GM18505 (cell line): Measurements from ENCODE around the gene F2RL3.

Source experiments
- ATAC-seq: cut with Tn5 transposase; IDR thresholded peaks from one replicate; pipeline ENCODE4 v1.9.1; 2021; ENCODE audit not compliant: unreplicated experiment
- POLR2A ChIP-seq: IDR thresholded peaks from 4 replicates; pipeline ENCODE4 v1.6.1; 2011; ENCODE audit warnings: borderline replicate concordance; ENCODE audit not compliant: insufficient read depth, insufficient read length; ENCODE audit errors: extremely low read depth

Gene F2RL3

GRCh38 chr19:16882146-16882545 is 6.7 kb upstream of the F2RL3 start:
- no peak for TF ChIP-seq POLR2A
- no peak for ATAC-seq

GRCh38 chr19:16883522-16883921 is 5.3 kb upstream of the F2RL3 start:
- ATAC-seq = no peak
- no peak for TF ChIP-seq POLR2A

GRCh38 chr19:16885166-16885565 is 3.6 kb upstream of the F2RL3 start:
- no peak for ATAC-seq
- TF ChIP-seq POLR2A = no peak

GRCh38 chr19:16886305-16886880 is 2.4 kb upstream of the F2RL3 start:
- TF ChIP-seq POLR2A = no peak
- ATAC-seq = no peak

GRCh38 chr19:16887353-16888265 is 1.2 kb upstream of the F2RL3 start:
- TF ChIP-seq POLR2A = no peak
- no peak for ATAC-seq

GRCh38 chr19:16889366-16889882 is 625 bp downstream of the F2RL3 start:
- no peak for TF ChIP-seq POLR2A
- ATAC-seq = no peak

- TF ChIP-seq POLR2A = no peak
- ATAC-seq = no peak
These were observed 1.2 kb downstream of the F2RL3 start for GRCh38 chr19:16889883-16890460.

GRCh38 chr19:16890461-16891184 is 1.8 kb downstream of the F2RL3 start:
- TF ChIP-seq POLR2A = no peak
- ATAC-seq = no peak

- TF ChIP-seq POLR2A = no peak
- ATAC-seq = no peak
These were observed 3.0 kb downstream of the F2RL3 start for GRCh38 chr19:16891696-16892382.

- ATAC-seq = no peak
- TF ChIP-seq POLR2A = no peak
These were observed 3.6 kb downstream of the F2RL3 start for GRCh38 chr19:16892436-16892835.

GRCh38 chr19:16892868-16893685 is 4.3 kb downstream of the F2RL3 start:
- TF ChIP-seq POLR2A = no peak
- ATAC-seq = no peak

- peak; percentile 35 for TF ChIP-seq POLR2A
- no peak for ATAC-seq
These were observed 4.8 kb downstream of the F2RL3 start for GRCh38 chr19:16893686-16893989.
